Sigmoid colon (tissue), 4 donors: ENCODE data around the gene BAIAP3.

Experiments used
- EP300 ChIP-seq, 4 donors: sonication (generic); formaldehyde crosslinking; IDR thresholded peaks; one replicate each; pipeline ENCODE4 v1.6.1; 2017; ENCODE audit warnings: antibody characterized with exemption in 4 of 4
- POLR2AphosphoS5 ChIP-seq, 4 donors: sonication (generic); formaldehyde crosslinking; IDR thresholded peaks; one replicate each; pipeline ENCODE4 v1.6.1; 2017; ENCODE audit warnings: antibody characterized with exemption in 4 of 4

- TF ChIP-seq POLR2AphosphoS5 (IDR thresholded peaks at IDR 0.05) (no peak), EP300 (IDR thresholded peaks at IDR 0.05) (no peak)
These were observed 5.6 kb downstream of the BAIAP3 start for GRCh38 chr16:1338855-1339675.
